Lung (tissue), 12 donors: ENCODE data around the gene RNU1-2. TPM values are rescaled to one million over a fixed set of nuclear protein-coding genes. Genes with fewer than 3 reads are reported as not detected.
"Not testable (repeated sequence)": the region's sequence is repeated elsewhere in the genome, so short reads cannot be mapped to it uniquely, and the experiment has no call there.

ENCODE experiments used
- ATAC-seq: fragments of 200-7000 bp; cut with Tn5 transposase; one replicate; pipeline ENCODE4 v1.9.1; 2020; ENCODE audit warnings: moderate number of reproducible peaks; ENCODE audit not compliant: insufficient read depth, low FRiP score
- DNase-seq, 3 donors: peaks; one replicate each; pipeline ENCODE4 v3.0.0-alpha.2; 2013 to 2017
- H3K27ac ChIP-seq, 2 donors: one replicate each; pipeline ENCODE4 v1.5.1; 2013; ENCODE audit warnings: mild to moderate bottlenecking in 2 of 2, moderate library complexity in 2 of 2, control low read depth in 1 of 2, inconsistent platforms in 1 of 2, low read depth in 1 of 2, low read length in 1 of 2
- H3K27me3 ChIP-seq, 3 donors: one replicate each; pipeline ENCODE4 v1.5.1; 2013; ENCODE audit warnings: low read length in 2 of 3; ENCODE audit not compliant: control insufficient read depth in 3 of 3, insufficient read depth in 3 of 3
- H3K36me3 ChIP-seq, 4 donors: one replicate each; pipeline ENCODE4 v1.5.1; 2013; ENCODE audit warnings: low read length in 4 of 4, mild to moderate bottlenecking in 1 of 4, moderate library complexity in 1 of 4; ENCODE audit not compliant: control insufficient read depth in 4 of 4, insufficient read depth in 4 of 4
- H3K4me1 ChIP-seq, 5 donors: one replicate each; pipeline ENCODE4 v1.5.1; 2013; ENCODE audit warnings: low read length in 5 of 5, mild to moderate bottlenecking in 2 of 5, moderate library complexity in 1 of 5; ENCODE audit not compliant: control insufficient read depth in 5 of 5, insufficient read depth in 5 of 5
- H3K4me3 ChIP-seq: one replicate; pipeline ENCODE4 v1.5.1; 2013; ENCODE audit warnings: mild to moderate bottlenecking, control low read depth, moderate library complexity
- H3K9ac ChIP-seq, 2 donors: one replicate each; pipeline ENCODE4 v1.5.1; 2013; ENCODE audit warnings: low read length in 2 of 2, control low read depth in 1 of 2; ENCODE audit not compliant: insufficient read depth in 1 of 2
- H3K9me3 ChIP-seq, 4 donors: one replicate each; pipeline ENCODE4 v1.5.1; 2013; ENCODE audit warnings: low read length in 3 of 4, mild to moderate bottlenecking in 1 of 4, moderate library complexity in 1 of 4; ENCODE audit not compliant: control insufficient read depth in 4 of 4, insufficient read depth in 3 of 4
- CTCF ChIP-seq: IDR thresholded peaks from 2 replicates; pipeline ENCODE4 v1.5.1; 2012; ENCODE audit warnings: mild to moderate bottlenecking; ENCODE audit errors: control extremely low read depth, extremely low read depth
- WGBS, 2 donors: extraction: QIAGEN DNeasy Blood & Tissue Kit; methylation state at CpG; one replicate each; pipeline ENCODE4 v1.1.7; 2013; 5-methylcytosine and 5-hydroxymethylcytosine counted together
- polyA plus RNA-seq, 2 donors: library from polyadenylated mRNA; stranded (reverse); fragments of 200-250 nt; gene quantifications; one replicate each; pipeline ENCODE4 v1.2.1, GENCODE V29; 2013
- total RNA-seq, 2 donors: library from RNA; depleted of rRNA in 1 of 2; stranded (reverse); fragments of >200 nt in 1 of 2; gene quantifications; one replicate each; pipeline ENCODE4 v1.2.1, GENCODE V29; 2014 to 2021
- donor health status: control.
- donor health status: control.
- donor health status: Bipolar disorder and iron deficiency.
- donor health status: healthy.
- donor health status: DM: yes; HTN: yes; CAD: no.

The RNU1-2 gene
- total and polyA plus RNA-seq, 4 donors = under 0.01 to 3,134 TPM; not detected in 2

- Histone ChIP-seq H3K36me3 (no peaks in the 10 kb centered on the region), H3K4me3 (no peak overlapping the region), H3K9ac (no peak overlapping the region), H3K27ac (peak overlapping the region in 1 of 2 donors; percentile 30), H3K4me1 (peaks cover 0 to 31% (median 0%) of the 10 kb centered on the region in 5 donors), H3K27me3 (no peaks in the 10 kb centered on the region), H3K9me3 (peaks cover 0 to 5% (median 0%) of the 10 kb centered on the region in 4 donors)
- ATAC-seq (no peak), DNase-seq (no peak)
- TF ChIP-seq CTCF = no peak
- WGBS, 2 donors = 89 to 92% methylated on average over 15 of the region's 15 CpGs
Measured at GRCh38 chr1:16907870-16908758, 12.3 kb downstream of the RNU1-2 start.

GRCh38 chr1:16911851-16912721 lies 16.3 kb downstream of the RNU1-2 start:
- not testable (repeated sequence) for H3K27me3 ChIP-seq, DNase-seq, H3K9ac ChIP-seq, H3K27ac ChIP-seq, H3K9me3 ChIP-seq, H3K4me3 ChIP-seq, ATAC-seq, H3K36me3 ChIP-seq
- H3K4me1 ChIP-seq = peaks cover 0 to 18% (median 0%) of the 10 kb centered on the region in 5 donors
- WGBS, 2 donors = 61 to 78% methylated on average over 7 to 8 of the region's 8 CpGs

- H3K9me3 ChIP-seq, H3K36me3 ChIP-seq, ATAC-seq, H3K4me3 ChIP-seq, H3K27me3 ChIP-seq, H3K27ac ChIP-seq, H3K9ac ChIP-seq, DNase-seq: not testable (repeated sequence)
- peaks cover 0 to 18% (median 0%) of the 10 kb centered on the region in 5 donors for H3K4me1 ChIP-seq
- WGBS, 2 donors = 34 to 66% methylated on average over 8 of the region's 8 CpGs
Measured at GRCh38 chr1:16912742-16913141, 17.0 kb downstream of the RNU1-2 start.

- WGBS, 2 donors = 45 to 48% methylated on average over 36 of the region's 36 CpGs
- Histone ChIP-seq H3K4me3 (peak overlapping the region; percentile 29), H3K27me3 (no peaks in the 10 kb centered on the region), H3K9ac (peak overlapping the region; percentile 14 to 64), H3K4me1 (peaks cover 0 to 18% (median 0%) of the 10 kb centered on the region in 5 donors), H3K36me3 (no peaks in the 10 kb centered on the region), H3K27ac (peak overlapping the region in 1 of 2 donors; percentile 37), H3K9me3 (no peaks in the 10 kb centered on the region)
- no peak for TF ChIP-seq CTCF
- DNase-seq (no peak), ATAC-seq (no peak)
Measured at GRCh38 chr1:16913181-16913832, 17.5 kb downstream of the RNU1-2 start.
